GM12878 (cell line): ENCODE data around the gene PCDHB12. TPM values are rescaled to one million over a fixed set of nuclear protein-coding genes. Genes with fewer than 3 reads are reported as not detected.
"Not testable (repeated sequence)": the region's sequence is repeated elsewhere in the genome, so short reads cannot be mapped to it uniquely, and the experiment has no call there.

ENCODE experiments used
- ATAC-seq: fragments of 200-7000 bp; cut with Tn5 transposase; 3 replicates; pipeline ENCODE4 v1.9.1; 2020; ENCODE audit warnings: mild to moderate bottlenecking, moderate library complexity
- BruUV-seq: library from RNA; stranded (reverse); fragments of 400-500 nt; replicated peaks from 2 replicates; lab custom pipeline; 2021; lab: Mats Ljungman, UMichigan
- CTCF ChIA-PET: fragments of 300-600 bp; sonication (Branson Sonifier 250); formaldehyde crosslinking; extraction: SDS; loops from one replicate; lab custom pipeline; 2021; ENCODE audit warnings: inconsistent platforms; lab: Yijun Ruan, JAX
- POLR2A ChIA-PET: fragments of 350-600 bp; formaldehyde crosslinking; extraction: SDS; loops from one replicate; lab custom pipeline; 2021; ENCODE audit warnings: inconsistent platforms; lab: Charles Lee
- RAD21 ChIA-PET: fragments of 300-600 bp; sonication (Branson Sonifier 250); formaldehyde crosslinking; loops from one replicate; lab custom pipeline; 2023; ENCODE audit warnings: antibody characterized with exemption; ENCODE audit not compliant: unreplicated experiment; lab: Charles Lee
- SMC1A ChIA-PET: fragments of 300-600 bp; sonication (Branson Sonifier 250); formaldehyde crosslinking; loops from one replicate; lab custom pipeline; 2023; ENCODE audit not compliant: unreplicated experiment, uncharacterized antibody; lab: Charles Lee
- DNase-seq: peaks from one replicate; pipeline ENCODE4 v3.0.0-alpha.2; 2011; ENCODE audit warnings: low read depth, low spot score
- FAIRE-seq: peaks from 3 replicates; lab custom pipeline; 2011; peaks lifted over from hg19 to GRCh38; lab: Jason Lieb, UNC
- H2AFZ ChIP-seq: 2 replicates; pipeline ENCODE4 v1.6.0; 2011; ENCODE audit warnings: low read depth, low read length, control low read depth; ENCODE audit not compliant: control insufficient read depth
- H3K27ac ChIP-seq: 2 replicates; pipeline ENCODE4 v1.5.1; 2011; ENCODE audit warnings: control low read depth; ENCODE audit not compliant: control insufficient read depth, insufficient read depth
- H3K27me3 ChIP-seq, 2 experiments: replicated peaks in 1 of 2; 2 replicates each; pipeline versions ENCODE4 v1.6.0 to v1.6.1; 2011; ENCODE audit warnings: low read length in 1 of 2; ENCODE audit not compliant: control insufficient read depth in 2 of 2, insufficient read depth in 2 of 2
- H3K36me3 ChIP-seq, 2 experiments: 2 replicates each; pipeline ENCODE4 v1.5.1; 2011; ENCODE audit warnings: low read length in 1 of 2; ENCODE audit not compliant: control insufficient read depth in 2 of 2, insufficient read depth in 2 of 2
- H3K4me1 ChIP-seq: 2 replicates; pipeline ENCODE4 v1.6.1; 2011; ENCODE audit warnings: mild to moderate bottlenecking, low read length, moderate library complexity, mixed read lengths; ENCODE audit not compliant: control insufficient read depth, insufficient read depth
- H3K4me2 ChIP-seq: 2 replicates; pipeline ENCODE4 v1.6.0; 2011; ENCODE audit warnings: control low read depth; ENCODE audit not compliant: control insufficient read depth, insufficient read depth
- H3K4me3 ChIP-seq: fragments of 200-600 bp; sonication (generic); 2 replicates; pipeline ENCODE4 v1.5.1; 2016
- H3K79me2 ChIP-seq: 2 replicates; pipeline ENCODE4 v1.6.0; 2011; ENCODE audit warnings: low read length; ENCODE audit not compliant: control insufficient read depth, insufficient read depth
- H3K9ac ChIP-seq: 2 replicates; pipeline ENCODE4 v1.8.0; 2011; ENCODE audit warnings: low read length, control low read depth, mixed read lengths; ENCODE audit not compliant: control insufficient read depth, insufficient read depth
- H3K9me3 ChIP-seq: replicated peaks from 3 replicates; pipeline ENCODE4 v1.5.1; 2011; ENCODE audit warnings: mild to moderate bottlenecking, low read length; ENCODE audit not compliant: control insufficient read depth, insufficient read depth
- H4K20me1 ChIP-seq: 2 replicates; pipeline ENCODE4 v1.6.0; 2011; ENCODE audit not compliant: control insufficient read depth, insufficient read depth
- RAD21 ChIP-seq: IDR thresholded peaks from 2 replicates; pipeline ENCODE4 v1.6.1; 2011; ENCODE audit warnings: mild to moderate bottlenecking, low read depth, low read length, moderate library complexity; ENCODE audit not compliant: insufficient read depth
- WGBS: methylation state at CpG from one replicate; pipeline ENCODE4 v1.1.6; 2016; ENCODE audit warnings: low lambda C conversion rate; ENCODE audit not compliant: insufficient replicate concordance, insufficient coverage; ENCODE audit errors: missing lambda C conversion rate; 5-methylcytosine and 5-hydroxymethylcytosine counted together
- in situ Hi-C: fragments of 300-500 bp; cut with MboI; formaldehyde crosslinking; loops from 9 replicates; pipeline ENCODE4 v1.14.3; 2018; ENCODE audit warnings: mixed read lengths
- intact Hi-C: fragments of 100-400 bp; cut with micrococcal nuclease; formaldehyde crosslinking; loops from one replicate; pipeline ENCODE4 v1.14.2; 2022; ENCODE audit not compliant: unreplicated experiment
- polyA plus RNA-seq, 11 experiments: library from polyadenylated mRNA; depleted of rRNA in 4 of 11; unstranded in 6 of 11; stranded (reverse) in 5 of 11; fragments of >200 nt; fragmentation: Nextera tagmentation in 4 of 11; fragmentation: Illumina TruSeq in 1 of 11; extraction: Ambion mirVana in 4 of 11; extraction: Trizol in 1 of 11; gene quantifications; 1 replicate in 1 of 11; 2 replicates in 10 of 11; pipeline versions ENCODE4 v1.2.1 to v1.2.3, GENCODE V29; 2011 to 2016; ENCODE audit warnings: inconsistent platforms in 2 of 11, missing spikeins in 2 of 11, low read depth in 1 of 11
- total RNA-seq, 4 experiments: library from RNA; depleted of rRNA in 3 of 4; stranded (reverse); fragments of >200 nt in 3 of 4; fragmentation: Illumina TruSeq in 1 of 4; extraction: Trizol in 1 of 4; gene quantifications; 2 replicates each; pipeline versions ENCODE4 v1.2.1 to v1.2.3, GENCODE V29; 2013 to 2021
- TF ChIP-seq, protein P1 (sequence below), 3 experiments: IDR thresholded peaks in 2 of 3; conservative IDR thresholded peaks in 1 of 3; 2 replicates each; pipeline ENCODE4 v1.5.1; 2011; ENCODE audit warnings: low read depth in 3 of 3, low read length in 3 of 3, mild to moderate bottlenecking in 3 of 3, control low read depth in 2 of 3, moderate library complexity in 2 of 3, inconsistent platforms in 1 of 3, mixed read lengths in 1 of 3; ENCODE audit not compliant: control insufficient read depth in 2 of 3, insufficient read depth in 1 of 3; ENCODE audit errors: extremely low read depth in 1 of 3

The PCDHB12 gene
- total and polyA plus RNA-seq, 10 of the 15 experiments (the other 5 are each of a cell fraction or from before 2014, with no cell fraction given), result 0.04 to 0.08 (median 0.04) TPM; not detected in 7

GRCh38 chr5:141213656-141214339 is 5.3 kb downstream of the PCDHB12 start, which contains the start of gene PCDHB13:
PCDHB13 (plus strand) TSS chr5:141213919; CDS start chr5:141214124, 205 bp downstream.
- H3K36me3 ChIP-seq, BruUV-seq, RAD21 ChIA-PET, H3K4me3 ChIP-seq, H4K20me1 ChIP-seq, FAIRE-seq, H3K4me1 ChIP-seq, H3K9ac ChIP-seq, H3K27me3 ChIP-seq, intact Hi-C loops, H3K4me2 ChIP-seq, SMC1A ChIA-PET, ATAC-seq, H3K27ac ChIP-seq, H3K9me3 ChIP-seq, DNase-seq, POLR2A ChIA-PET, H2AFZ ChIP-seq, H3K79me2 ChIP-seq: not testable (repeated sequence)
- peak; percentile 21; the same call in 1 of the 2 replicates for TF ChIP-seq RAD21
- TF ChIP-seq, protein P1, sequence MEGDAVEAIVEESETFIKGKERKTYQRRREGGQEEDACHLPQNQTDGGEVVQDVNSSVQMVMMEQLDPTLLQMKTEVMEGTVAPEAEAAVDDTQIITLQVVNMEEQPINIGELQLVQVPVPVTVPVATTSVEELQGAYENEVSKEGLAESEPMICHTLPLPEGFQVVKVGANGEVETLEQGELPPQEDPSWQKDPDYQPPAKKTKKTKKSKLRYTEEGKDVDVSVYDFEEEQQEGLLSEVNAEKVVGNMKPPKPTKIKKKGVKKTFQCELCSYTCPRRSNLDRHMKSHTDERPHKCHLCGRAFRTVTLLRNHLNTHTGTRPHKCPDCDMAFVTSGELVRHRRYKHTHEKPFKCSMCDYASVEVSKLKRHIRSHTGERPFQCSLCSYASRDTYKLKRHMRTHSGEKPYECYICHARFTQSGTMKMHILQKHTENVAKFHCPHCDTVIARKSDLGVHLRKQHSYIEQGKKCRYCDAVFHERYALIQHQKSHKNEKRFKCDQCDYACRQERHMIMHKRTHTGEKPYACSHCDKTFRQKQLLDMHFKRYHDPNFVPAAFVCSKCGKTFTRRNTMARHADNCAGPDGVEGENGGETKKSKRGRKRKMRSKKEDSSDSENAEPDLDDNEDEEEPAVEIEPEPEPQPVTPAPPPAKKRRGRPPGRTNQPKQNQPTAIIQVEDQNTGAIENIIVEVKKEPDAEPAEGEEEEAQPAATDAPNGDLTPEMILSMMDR (IDR thresholded peaks at IDR 0.05 in 2 of 3, conservative IDR thresholded peaks at IDR 0.05 in 1 of 3; ENCODE audit: control insufficient read depth in 2 of 3, extremely low read depth in 1 of 3, insufficient read depth in 1 of 3, low read depth in 3 of 3, low read length in 3 of 3), result peak in 1 of 3 experiments; percentile 14; a peak in 1 of 6 replicates
- in situ Hi-C loops, result loop anchor here (5.0 to 25.0 kb wide), 2 partner anchors 36 to 349 kb away; partner anchors contain the start of gene PCDHB8
- 23% methylated on average over 13 of the region's 18 CpGs for WGBS
- CTCF ChIA-PET, result interaction anchor here (0.8 to 1.5 kb wide), 2 partner anchors 12 to 106 kb away, joined by 3 read pairs; partner anchors contain the start of gene TAF7

- H3K4me2 ChIP-seq, H2AFZ ChIP-seq, H3K9ac ChIP-seq, H3K9me3 ChIP-seq, ATAC-seq, CTCF ChIA-PET, H3K27me3 ChIP-seq, SMC1A ChIA-PET, DNase-seq, BruUV-seq, FAIRE-seq, POLR2A ChIA-PET, H4K20me1 ChIP-seq, RAD21 ChIA-PET, H3K27ac ChIP-seq, H3K79me2 ChIP-seq, H3K4me3 ChIP-seq, H3K4me1 ChIP-seq, intact Hi-C loops, H3K36me3 ChIP-seq: not testable (repeated sequence)
- 64% methylated on average over 12 of the region's 12 CpGs for WGBS
- in situ Hi-C loops, result loop anchor here (5.0 to 25.0 kb wide), 2 partner anchors 37 to 348 kb away; partner anchors contain the start of gene PCDHB8
Measured at GRCh38 chr5:141214583-141214982, 6.1 kb downstream of the PCDHB12 start.

DNA sequence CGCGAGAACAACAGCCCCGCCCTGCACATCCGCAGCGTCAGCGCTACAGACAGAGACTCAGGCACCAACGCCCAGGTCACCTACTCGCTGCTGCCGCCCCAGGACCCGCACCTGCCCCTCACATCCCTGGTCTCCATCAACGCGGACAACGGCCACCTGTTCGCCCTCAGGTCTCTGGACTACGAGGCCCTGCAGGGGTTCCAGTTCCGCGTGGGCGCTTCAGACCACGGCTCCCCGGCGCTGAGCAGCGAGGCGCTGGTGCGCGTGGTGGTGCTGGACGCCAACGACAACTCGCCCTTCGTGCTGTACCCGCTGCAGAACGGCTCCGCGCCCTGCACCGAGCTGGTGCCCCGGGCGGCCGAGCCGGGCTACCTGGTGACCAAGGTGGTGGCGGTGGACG is 7.0 kb downstream of the PCDHB12 start:
- CTCF ChIA-PET, H3K27ac ChIP-seq, H3K79me2 ChIP-seq, H3K4me2 ChIP-seq, H3K4me1 ChIP-seq, BruUV-seq, ATAC-seq, H4K20me1 ChIP-seq, DNase-seq, intact Hi-C loops, H3K36me3 ChIP-seq, POLR2A ChIA-PET, H3K27me3 ChIP-seq, RAD21 ChIA-PET, FAIRE-seq, H3K4me3 ChIP-seq, SMC1A ChIA-PET, H3K9me3 ChIP-seq, H2AFZ ChIP-seq, H3K9ac ChIP-seq: not testable (repeated sequence)
- WGBS, result 80% methylated on average over 16 of the region's 40 CpGs
- in situ Hi-C loops, result loop anchor here (25.0 kb wide), 1 partner anchor 347 kb away; no protein-coding TSS in a partner anchor
